HG02571 (cell line): ENCODE data around the gene CD164L2.

Experiments used
- ATAC-seq: cut with Tn5 transposase; IDR thresholded peaks from one replicate; pipeline ENCODE4 v1.9.1; 2021; ENCODE audit warnings: mild to moderate bottlenecking, moderate library complexity; ENCODE audit not compliant: unreplicated experiment

The CD164L2 gene

DNA sequence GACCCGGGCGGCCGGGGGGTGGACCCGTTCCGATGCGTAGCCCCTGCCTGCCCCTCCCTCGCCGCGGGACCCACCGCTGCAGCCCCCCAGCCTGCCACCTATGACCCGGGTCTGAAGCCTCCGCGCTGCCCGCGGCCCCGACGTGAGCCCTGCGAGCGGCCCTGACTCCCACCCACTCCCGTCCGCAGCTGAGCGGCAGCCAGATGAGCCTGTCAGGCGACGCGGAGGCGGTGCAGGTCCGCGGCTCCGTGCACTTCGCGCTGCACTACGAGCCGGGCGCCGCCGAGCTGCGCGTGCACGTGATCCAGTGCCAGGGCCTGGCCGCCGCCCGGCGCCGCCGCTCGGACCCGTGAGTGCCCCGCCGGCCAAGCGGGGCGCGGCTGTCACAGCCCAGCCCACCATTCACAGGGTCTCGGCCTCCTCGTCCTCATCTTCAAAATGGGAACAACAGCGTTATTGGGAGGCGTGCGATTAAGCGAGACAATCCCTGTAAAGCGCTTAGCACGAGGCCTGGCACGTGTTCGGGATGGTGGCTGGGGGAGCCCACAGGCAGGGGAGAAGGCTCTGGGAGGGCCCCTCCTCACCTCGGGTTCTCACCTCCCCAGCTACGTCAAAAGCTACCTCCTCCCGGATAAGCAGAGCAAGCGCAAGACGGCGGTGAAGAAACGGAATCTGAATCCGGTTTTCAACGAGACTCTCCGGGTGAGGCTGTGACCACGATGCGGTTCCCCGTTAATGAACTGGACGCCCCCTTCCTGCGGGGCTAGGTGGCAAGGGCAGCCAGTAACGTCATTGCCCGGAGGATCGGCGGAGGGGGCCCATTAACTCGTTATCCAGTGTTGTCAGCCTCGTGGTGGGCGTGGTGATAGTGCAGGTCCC lies 33.1 kb downstream of the CD164L2 start:
- ATAC-seq, result no peak

DNA sequence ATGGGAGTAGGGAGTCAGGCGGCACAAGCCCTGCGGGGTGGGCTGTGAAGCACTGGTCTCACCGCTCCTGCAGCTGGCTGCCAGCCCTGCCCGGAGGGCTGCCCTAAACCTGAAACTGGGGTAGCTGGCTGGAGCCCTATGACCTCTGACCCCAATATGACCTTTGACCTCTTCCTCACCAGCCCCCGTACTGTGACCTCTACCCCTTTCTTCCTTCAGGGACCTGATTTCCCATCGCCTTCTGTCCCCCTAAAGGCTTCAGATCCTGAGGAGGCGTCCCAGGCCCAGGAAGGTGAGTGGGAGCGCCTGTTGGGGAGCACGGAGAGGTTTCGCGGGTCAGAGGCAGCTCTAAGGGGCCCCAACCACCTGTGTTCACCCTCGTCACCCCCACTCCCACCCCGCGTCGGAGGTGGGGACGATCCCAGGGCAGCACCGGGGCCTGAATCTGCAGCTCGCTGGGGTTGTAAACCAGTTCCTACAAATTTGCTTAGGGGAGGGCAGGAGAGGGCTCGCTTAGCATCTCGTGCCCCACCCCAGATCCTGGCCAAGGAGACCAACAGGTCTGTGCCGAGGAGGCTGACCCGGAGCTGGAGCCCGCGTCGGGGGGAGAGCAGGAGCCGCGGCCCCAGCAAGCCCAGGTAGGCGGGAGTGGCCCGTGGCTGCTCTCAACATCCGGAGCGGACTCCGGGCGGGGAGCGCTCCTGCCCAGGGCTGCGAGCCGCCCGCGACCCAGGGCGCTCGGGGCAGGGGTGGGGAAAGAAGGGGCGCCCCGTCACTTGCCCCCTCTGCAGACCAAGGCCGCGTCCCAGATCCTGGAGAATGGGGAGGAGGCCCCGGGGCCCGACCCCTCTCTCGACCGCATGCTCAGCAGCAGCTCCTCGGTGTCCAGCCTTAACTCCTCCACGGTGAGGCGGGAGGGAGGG lies 34.0 kb downstream of the CD164L2 start:
- ATAC-seq, result no peak

DNA sequence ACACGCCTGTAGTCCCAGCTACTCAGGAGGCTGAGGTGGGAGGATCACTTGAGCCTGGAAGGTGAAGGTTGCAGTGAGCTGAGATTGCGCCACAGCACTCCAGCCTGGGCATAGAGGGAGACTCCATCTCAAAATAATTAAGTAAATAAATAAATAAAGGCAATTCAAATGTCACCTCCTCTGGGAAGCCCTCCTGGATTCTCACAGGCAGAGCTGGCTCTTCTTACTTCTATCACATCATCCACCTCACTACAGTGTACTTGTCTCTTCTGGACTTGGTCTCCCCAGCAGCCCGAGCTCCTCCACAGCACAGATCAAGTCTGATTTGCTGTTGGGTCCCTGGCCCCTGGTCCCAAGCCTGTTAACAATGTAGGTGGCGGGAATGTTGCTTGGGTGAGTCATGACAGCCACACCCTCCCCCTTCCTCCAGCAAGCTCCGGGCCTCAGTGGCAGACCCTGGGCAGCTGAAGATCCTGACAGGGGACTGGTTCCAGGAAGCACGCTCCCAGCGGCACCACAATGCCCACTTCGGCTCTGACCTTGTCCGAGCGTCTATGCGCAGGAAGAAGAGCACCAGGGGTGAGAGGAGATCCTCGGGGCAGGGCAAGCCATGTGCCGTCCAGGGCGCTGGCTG lies 36.0 kb downstream of the CD164L2 start:
- ATAC-seq, result no peak

DNA sequence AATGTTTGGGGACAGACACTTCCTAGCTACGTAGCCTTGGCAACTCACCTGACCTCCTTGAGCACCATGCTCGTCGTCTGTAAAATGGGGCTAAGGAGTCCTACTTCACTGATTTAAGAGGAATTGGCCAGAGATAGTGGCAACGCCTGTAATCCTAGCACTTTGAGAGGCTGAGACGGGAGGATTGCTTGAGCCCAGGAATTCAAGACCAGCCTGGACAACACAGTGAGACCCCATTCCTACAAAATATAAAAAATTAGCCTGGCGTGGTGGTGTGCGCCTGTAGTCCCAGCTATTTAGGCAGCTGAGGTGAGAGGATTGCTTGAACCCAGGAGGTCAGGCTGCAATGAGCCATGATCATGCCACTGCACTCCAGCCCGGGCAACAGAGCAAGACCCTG lies 36.8 kb downstream of the CD164L2 start:
- no peak for ATAC-seq

DNA sequence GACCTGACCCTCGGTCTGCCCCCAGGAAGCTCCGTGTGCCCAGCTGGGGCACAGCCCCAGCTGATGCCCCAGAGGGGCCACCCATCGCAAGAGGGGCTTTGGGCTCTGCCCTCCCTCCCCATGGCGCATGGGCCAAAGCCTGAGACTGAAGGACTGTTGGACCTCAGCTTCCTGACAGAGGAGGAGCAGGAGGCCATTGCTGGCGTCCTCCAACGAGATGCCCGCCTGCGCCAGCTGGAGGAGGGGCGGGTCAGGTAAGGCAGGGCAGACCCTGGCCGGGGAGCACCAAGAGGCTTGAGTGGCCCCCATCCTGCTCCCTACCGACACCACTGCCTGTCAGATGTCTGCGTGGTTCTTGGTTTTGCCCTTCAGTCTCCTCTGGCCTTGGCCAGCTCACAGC lies 37.9 kb downstream of the CD164L2 start:
- no peak for ATAC-seq

DNA sequence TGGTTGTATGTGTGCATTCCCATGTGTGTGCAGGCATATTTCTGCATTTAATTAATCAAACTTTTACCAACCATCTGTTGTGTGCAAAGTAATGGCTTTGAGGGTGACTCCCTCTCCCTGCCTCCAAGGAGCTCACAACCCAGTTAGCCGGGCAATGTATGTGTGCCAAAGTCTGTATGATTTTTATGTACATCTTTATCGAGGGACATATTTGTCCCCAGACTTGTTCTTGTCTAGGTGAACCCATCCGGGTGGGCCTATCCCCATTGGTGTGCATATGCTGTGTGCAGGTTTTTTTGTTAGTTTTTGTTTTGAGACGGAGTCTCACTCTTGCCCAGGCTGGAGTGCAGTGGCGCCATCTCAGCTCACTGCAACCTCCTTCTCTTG lies 39.5 kb downstream of the CD164L2 start:
- no peak for ATAC-seq

DNA sequence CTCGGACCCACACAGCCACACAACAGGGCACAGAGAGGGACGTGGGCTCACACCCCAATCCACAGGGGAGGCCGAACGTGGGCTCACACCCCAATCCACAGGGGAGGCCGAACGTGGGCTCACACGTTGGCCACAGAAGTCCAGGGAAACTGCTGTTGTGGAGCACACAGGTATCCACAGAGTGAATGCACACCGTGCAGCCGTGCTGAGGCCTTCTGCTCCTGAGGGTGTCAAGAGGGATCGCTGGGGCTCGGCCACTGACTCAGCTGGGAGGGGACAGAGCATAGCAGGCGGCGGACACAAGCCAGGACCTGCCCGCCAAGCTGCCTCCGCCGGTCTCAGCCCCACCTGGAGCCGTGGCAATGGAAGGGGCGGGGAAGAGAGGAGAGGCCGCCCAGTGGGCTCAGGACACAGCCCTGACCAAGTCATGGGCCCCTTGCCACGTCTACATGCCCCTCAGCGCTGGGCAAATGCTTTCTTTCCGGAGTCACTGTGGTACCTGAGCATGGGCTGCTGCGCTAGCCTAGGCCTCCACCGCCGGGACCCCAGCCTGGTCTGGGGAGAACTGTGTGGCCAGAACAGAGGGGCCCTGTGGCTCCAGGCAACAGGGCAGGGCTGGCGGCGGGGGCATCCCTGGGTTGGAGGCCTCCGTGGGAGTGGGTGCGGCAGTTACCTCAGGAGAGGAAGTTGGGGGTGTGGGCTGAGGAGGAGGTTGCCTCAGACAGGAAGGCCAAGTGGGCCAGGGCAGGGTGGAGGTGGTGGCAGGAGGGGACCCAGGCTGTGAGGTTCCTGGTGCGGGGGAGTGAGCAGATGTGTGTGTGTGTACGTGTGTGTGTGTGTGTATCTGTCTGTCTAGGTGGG lies 40.1 kb downstream of the CD164L2 start:
- ATAC-seq, result no peak

DNA sequence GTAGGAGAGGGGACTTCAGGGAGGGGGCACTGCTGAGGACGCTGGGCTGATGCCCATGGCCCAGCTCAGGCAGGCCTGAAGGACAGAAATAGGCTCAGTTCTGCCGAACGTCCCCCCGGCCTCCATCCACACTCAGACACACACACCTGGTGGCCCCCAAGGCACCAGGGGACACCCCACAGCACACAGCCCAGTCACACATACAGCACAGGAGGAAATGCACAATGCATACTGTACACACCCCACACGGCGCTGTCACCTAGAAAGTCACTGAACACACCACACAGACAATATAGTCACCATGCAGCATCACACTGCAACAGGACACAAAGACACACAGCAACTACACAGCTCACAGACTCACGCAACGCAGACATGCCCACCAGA lies 40.7 kb downstream of the CD164L2 start:
- ATAC-seq, result no peak

DNA sequence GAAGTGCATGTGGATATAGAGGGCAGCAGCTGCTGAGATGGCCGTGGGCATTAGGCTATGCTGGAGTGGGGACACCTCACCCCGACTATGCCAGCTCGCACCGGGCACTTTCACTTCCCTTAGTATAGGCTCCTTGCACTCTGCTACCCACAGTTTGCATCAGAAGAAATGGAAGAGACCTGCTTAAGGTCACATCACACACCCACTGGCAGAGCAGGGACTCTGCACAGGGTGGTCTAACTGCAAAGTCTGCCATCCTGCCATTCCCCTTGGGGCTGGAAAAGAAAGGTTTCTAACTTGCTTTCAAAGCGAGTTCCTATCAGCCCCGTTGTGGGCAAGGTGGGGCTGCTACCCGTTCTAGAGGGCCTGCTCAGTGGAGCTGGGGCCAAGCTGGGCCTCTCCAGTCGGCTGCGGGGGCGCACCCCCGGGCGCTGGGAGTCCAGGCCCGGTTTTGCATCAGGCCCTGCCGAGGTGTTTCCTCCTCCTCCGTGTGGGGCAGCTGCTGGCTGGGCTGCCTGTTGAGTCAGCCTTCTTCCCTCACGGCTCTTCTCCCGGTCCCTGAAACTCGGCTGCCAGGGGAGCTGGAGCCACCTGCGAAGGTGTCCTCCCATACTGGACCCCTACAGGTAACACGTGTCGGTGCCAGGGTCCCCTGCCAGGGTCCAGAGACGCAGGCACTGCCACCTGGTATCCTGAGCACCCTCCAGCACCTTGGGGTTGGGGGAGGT lies 41.4 kb downstream of the CD164L2 start, which contains the start of gene SYTL1:
Gene SYTL1, plus strand, starts transcription at position 498 of the 728 bp plus-strand sequence. CDS start 3,313 bp downstream, outside the sequence.
- ATAC-seq, result peak; percentile 66

DNA sequence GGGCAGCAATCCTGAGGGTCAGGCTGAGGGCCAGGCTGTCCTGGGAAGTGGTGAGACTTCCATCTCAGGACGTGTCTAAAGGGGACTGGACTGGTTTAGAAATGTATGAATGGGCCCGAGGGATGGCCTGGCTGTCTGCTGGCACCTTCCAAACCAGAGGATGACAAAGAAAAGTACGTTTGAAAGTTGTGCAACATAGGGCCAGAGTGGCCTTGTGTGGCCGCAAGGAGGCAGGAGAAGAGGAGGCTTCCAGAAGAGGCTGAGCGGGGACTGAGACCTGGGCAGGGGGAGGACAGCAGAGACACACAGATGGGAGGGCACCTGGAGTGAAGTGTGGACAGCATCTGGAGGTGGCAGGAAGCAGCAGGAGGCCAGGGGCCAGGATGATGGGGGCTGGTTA lies 43.9 kb downstream of the CD164L2 start:
- ATAC-seq, result no peak

DNA sequence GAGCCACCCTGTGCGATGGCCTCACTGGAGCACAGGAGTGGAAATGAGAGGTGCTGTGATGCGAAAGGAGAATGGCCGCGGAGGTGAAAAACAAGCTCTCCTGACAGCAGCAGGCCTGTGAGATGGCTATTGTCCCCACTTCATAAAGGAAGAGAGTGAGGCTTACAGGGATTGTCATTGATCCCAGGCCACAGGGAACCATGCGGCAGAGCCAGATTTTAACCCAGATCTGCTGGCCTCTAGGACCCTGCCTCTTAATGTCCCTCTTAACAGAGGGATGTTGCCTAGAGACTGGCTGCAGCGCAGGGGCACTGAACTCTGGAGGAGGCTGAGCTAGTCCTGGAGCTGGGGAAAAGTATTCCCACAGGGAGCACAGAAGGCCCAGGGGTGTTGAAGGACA lies 44.4 kb downstream of the CD164L2 start:
- ATAC-seq, result no peak

DNA sequence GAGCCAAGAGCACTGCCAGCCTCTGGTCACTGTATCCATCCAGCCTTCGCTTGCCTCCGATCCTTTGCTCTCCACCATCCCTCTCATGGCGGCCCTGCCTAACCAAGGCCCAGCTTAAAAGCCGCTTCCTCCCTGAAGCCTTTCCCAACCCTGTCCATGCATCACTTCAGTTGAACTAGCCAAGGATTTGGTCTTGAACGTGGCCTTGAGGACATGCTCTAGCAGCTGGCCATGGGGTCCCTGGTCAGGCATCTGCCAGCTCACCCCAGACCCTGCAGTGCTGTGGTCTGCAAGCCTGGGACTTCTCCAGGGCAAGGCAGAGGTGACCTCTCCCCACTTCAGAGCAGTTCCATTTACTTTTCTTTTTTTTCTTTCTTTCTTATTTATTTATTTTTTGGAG lies 46.4 kb downstream of the CD164L2 start:
- no peak for ATAC-seq

DNA sequence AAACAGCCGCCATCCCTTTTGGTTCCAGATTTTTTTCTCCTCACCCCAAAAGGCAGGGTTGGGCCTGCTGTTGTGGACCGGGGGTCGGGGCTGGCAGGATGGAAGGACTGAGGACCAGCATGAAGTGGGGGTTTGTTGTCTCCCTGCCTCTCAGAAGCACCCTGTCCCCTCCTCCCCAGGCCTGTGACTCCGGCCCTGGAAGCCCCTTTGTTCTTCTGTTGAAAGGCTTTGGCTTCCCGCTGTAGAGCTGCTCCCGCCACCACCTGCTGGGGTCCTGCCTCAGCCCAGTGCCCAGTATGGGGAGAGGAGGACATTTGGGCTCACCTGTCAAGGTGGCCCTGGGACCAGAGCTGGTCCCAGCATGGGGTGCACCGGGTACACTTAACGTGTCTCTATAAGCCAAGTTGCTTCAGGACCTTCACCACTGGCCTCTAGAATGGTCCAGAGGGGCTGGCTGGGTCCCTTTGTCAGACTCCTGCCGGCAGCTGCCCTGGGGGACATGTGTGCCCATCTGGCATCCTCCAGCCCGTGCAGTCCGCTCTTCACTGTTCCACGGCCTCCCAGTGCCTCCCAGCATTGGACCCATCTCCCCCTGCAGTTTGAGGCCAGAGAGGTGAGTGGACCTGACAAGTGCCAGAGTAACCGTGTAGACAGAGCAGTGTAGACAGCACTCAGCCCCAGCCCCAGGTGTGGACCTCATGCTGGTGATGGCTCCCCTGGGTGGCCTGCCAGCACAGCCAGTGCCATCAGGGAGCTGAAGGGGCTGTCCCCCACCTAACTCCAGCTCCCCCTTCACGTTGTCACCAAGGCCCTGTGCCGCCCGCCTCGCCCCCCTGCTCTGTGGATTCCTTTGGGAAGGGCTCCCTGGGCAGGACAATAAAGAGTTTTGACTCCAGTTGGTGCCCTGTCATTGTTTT lies 47.4 kb downstream of the CD164L2 start:
- no peak for ATAC-seq

DNA sequence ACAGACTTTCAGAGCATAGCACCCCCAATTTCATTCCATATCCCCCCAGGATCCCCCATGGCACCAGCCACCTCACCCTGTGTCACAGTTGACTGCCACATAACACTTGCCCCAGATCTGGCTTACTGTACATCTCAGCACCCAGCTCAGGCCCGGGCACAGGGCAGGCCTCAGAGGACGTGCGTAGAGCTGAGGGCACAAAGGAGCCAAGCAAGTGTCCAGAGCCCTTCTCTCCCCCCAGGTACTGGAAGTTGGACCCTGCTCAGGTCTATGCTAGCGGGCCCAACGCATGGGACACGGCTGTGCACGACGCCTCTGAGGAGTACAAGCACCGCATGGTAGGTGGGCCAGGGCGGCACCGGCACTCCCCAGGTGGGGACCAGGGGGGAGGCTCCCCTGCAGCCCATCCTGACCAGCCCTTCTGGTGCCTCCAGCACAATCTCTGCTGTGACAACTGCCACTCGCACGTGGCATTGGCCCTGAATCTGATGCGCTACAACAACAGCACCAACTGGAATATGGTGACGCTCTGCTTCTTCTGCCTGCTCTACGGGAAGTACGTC lies 49.3 kb downstream of the CD164L2 start:
- ATAC-seq, result no peak

DNA sequence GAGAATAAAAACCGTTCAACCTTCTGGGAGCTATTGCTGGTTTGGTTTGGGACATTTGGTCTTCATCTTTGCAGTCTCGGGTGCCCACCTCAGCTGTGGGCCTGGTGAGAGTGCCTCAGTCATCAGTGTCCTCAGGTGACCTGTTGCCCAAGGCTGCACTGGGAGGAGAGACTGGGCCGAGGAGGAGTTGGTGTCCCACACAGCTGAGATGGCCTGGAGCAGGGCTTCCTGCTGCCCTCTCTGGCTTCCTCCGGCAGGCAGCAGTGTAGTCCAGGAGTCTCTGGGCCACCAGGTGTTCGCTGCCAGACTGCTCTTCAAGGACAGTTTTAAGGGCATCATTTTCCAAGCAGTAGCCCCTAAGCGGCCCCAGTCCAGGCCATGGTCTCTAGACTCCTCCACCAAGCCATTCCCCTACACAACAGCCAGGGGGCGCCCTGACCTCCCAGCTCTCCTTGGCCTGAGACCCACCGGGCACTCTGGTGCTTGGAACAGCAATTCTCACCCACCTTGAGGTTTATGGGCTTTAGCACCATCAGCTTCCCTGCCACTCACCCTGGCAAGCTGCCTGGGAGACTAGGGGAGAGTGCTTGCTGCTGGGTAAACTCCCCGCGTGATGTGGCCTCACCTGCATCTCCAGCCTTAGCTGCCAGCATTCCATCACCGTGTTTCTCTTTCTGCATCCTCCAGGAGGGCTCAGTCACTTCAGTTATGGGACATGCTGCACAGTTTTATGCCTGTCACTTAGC lies 50.4 kb downstream of the CD164L2 start:
- no peak for ATAC-seq

DNA sequence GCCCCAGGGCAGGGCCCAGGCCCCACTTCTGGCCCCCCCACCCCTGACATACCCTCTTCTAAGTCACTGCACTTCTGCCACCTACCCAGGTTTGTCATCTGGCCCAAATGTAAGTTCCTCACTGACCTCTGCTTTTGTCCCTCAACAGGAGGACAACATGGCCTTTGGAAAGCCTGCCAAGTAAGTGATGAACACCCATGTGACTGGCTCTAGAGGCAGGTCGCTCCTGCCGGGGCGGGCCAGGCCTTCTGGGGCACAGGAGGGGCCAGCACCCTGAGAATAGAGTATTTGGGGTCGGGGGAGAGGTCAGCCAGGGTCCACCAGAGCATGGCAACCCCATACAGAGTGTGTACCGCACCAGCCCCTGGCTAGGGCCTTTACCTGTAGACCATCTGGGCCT lies 51.2 kb downstream of the CD164L2 start:
- no peak for ATAC-seq

DNA sequence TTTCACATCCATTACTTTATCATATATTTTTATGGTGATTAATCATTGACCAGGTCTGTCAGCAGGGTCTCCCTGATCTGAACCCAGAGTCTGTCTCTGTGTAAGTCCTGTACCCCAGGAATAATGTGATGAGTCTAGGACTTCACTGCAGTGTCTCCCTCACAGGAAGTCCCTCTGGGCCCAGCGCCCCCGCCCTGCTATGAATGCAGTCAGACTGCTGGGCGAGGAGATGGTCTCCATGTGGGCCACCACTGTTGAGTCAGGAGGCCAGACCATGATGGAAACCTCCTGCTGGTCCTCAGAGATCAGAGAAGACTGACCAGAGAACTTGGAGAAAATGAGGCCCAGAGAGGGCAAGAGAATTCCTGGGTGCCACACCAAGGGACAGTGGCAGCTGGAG lies 51.7 kb downstream of the CD164L2 start:
- ATAC-seq, result no peak

DNA sequence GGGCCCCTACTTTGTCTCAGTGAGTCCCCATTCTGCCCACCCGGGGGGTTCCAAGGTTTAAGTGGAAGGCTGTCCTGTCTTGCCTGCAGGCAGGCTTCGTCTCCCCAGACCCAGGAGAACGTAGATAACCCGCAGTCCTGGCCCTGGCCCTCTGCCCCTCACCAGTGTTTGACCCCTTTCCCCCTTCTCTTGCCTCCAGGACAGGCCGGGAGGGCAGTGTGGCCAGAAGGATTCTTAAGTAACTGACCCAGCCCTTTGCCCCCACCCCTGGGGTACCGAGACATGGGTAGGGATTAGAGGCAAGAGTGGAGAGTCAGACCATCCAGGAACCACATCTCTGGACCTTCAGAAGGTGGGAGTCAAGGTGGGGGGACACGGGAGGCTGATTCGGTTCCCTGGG lies 52.3 kb downstream of the CD164L2 start:
- no peak for ATAC-seq
